Activated naive CD8-positive, alpha-beta T cell treated with anti-CD3 and anti-CD28 coated beads, Interleukin-2, amount 10 ng/mL, durations not matched to agents 7 days and 5 days (primary cell): ENCODE measurements around the gene MAP3K9. TPM values are rescaled to one million over a fixed set of nuclear protein-coding genes. Genes with fewer than 3 reads are reported as not detected.
"Not testable (repeated sequence)": the region's sequence is repeated elsewhere in the genome, so short reads cannot be mapped to it uniquely, and the experiment has no call there.

Experiments
- ATAC-seq: fragments of 150-1000 bp; cut with Tn5 transposase; one replicate; pipeline ENCODE4 v1.10.0; 2021; ENCODE audit warnings: low read depth, moderate library complexity
- POLR2A ChIA-PET: fragments of 350-600 bp; sonication (Branson Sonifier 250); formaldehyde crosslinking; loops from one replicate; lab custom pipeline; 2021; ENCODE audit warnings: antibody characterized with exemption; lab: Charles Lee
- DNase-seq: peaks from one replicate; pipeline ENCODE4 v3.0.0; 2021
- H3K27ac Mint-ChIP-seq: one replicate; pipeline ENCODE4 v1.8.0; 2022; ENCODE audit warnings: mild to moderate bottlenecking, mixed read lengths
- H3K27me3 Mint-ChIP-seq: one replicate; pipeline ENCODE4 v1.8.0; 2022; ENCODE audit warnings: mild to moderate bottlenecking, moderate library complexity, mixed read lengths
- H3K36me3 Mint-ChIP-seq: one replicate; pipeline ENCODE4 v1.8.0; 2021; ENCODE audit warnings: mild to moderate bottlenecking, mixed read lengths
- H3K4me1 Mint-ChIP-seq: one replicate; pipeline ENCODE4 v1.8.0; 2021; ENCODE audit warnings: mixed read lengths
- H3K4me3 Mint-ChIP-seq: one replicate; pipeline ENCODE4 v1.8.0; 2022; ENCODE audit warnings: mild to moderate bottlenecking, moderate library complexity, mixed read lengths
- H3K9me3 Mint-ChIP-seq: one replicate; pipeline ENCODE4 v1.8.0; 2021; ENCODE audit warnings: mixed read lengths
- total RNA-seq, 2 experiments: library from RNA; stranded (reverse); gene quantifications; one replicate each; pipeline ENCODE4 v1.2.3, GENCODE V29; 2021

Gene MAP3K9
- total RNA-seq, 2 experiments from 2014 or later: 8.2 to 8.9 TPM

- Mint-ChIP-seq H3K27me3 (no peaks in the 10 kb centered on the region), H3K4me1 (peaks cover 3% of the 10 kb centered on the region), H3K4me3 (no peak overlapping the region), H3K27ac (no peak overlapping the region), H3K36me3 (no peaks in the 10 kb centered on the region), H3K9me3 (no peaks in the 10 kb centered on the region)
- no peak for DNase-seq
- ATAC-seq: no peak
- POLR2A ChIA-PET: no interaction called here
Observed at GRCh38 chr14:70706177-70706576, 103.1 kb downstream of the MAP3K9 start.

- Mint-ChIP-seq H3K9me3 (no peaks in the 10 kb centered on the region), H3K36me3 (no peaks in the 10 kb centered on the region), H3K4me3 (no peak overlapping the region), H3K4me1 (peaks cover 3% of the 10 kb centered on the region), H3K27ac (no peak overlapping the region), H3K27me3 (no peaks in the 10 kb centered on the region)
- no peak for ATAC-seq
- POLR2A ChIA-PET: no interaction called here
- no peak for DNase-seq
Observed at GRCh38 chr14:70704960-70705359, 104.4 kb downstream of the MAP3K9 start.

GRCh38 chr14:70703621-70704168 is 105.6 kb downstream of the MAP3K9 start:
- H3K4me1 Mint-ChIP-seq, H3K36me3 Mint-ChIP-seq, H3K27ac Mint-ChIP-seq, H3K9me3 Mint-ChIP-seq, DNase-seq, POLR2A ChIA-PET, H3K4me3 Mint-ChIP-seq, H3K27me3 Mint-ChIP-seq, ATAC-seq: not testable (repeated sequence)

GRCh38 chr14:70702161-70702560 is 107.2 kb downstream of the MAP3K9 start:
- H3K27ac Mint-ChIP-seq: no peak overlapping the region
- POLR2A ChIA-PET: no interaction called here
- no peak overlapping the region for H3K4me3 Mint-ChIP-seq
- H3K36me3 Mint-ChIP-seq: no peaks in the 10 kb centered on the region
- DNase-seq: no peak
- H3K9me3 Mint-ChIP-seq: no peaks in the 10 kb centered on the region
- H3K4me1 Mint-ChIP-seq: peaks cover 1% of the 10 kb centered on the region
- H3K27me3 Mint-ChIP-seq: peaks cover 2% of the 10 kb centered on the region
- ATAC-seq: no peak

GRCh38 chr14:70701610-70702009 is 107.7 kb downstream of the MAP3K9 start:
- H3K27ac Mint-ChIP-seq: no peak overlapping the region
- no peaks in the 10 kb centered on the region for H3K36me3 Mint-ChIP-seq
- DNase-seq (no peak), ATAC-seq (no peak)
- H3K9me3 Mint-ChIP-seq: no peaks in the 10 kb centered on the region
- H3K4me1 Mint-ChIP-seq: no peaks in the 10 kb centered on the region
- H3K27me3 Mint-ChIP-seq: peaks cover 2% of the 10 kb centered on the region
- POLR2A ChIA-PET: interaction anchor here (0.5 kb wide), 1 partner anchor 297 kb away, joined by 3 read pairs; no protein-coding TSS in a partner anchor
- H3K4me3 Mint-ChIP-seq: no peak overlapping the region

GRCh38 chr14:70700955-70701585 is 108.2 kb downstream of the MAP3K9 start:
- Mint-ChIP-seq H3K9me3 (no peaks in the 10 kb centered on the region), H3K36me3 (no peaks in the 10 kb centered on the region), H3K27ac (no peak overlapping the region), H3K4me3 (no peak overlapping the region), H3K27me3 (peaks cover 3% of the 10 kb centered on the region), H3K4me1 (no peaks in the 10 kb centered on the region)
- DNase-seq (no peak), ATAC-seq (no peak)
- POLR2A ChIA-PET: no interaction called here

- POLR2A ChIA-PET: interaction anchor here (0.6 kb wide), 1 partner anchor 73 kb away, joined by 3 read pairs; no protein-coding TSS in a partner anchor
- Mint-ChIP-seq H3K4me3 (no peak overlapping the region), H3K4me1 (no peaks in the 10 kb centered on the region), H3K9me3 (no peaks in the 10 kb centered on the region), H3K27me3 (peaks cover 4% of the 10 kb centered on the region), H3K36me3 (no peaks in the 10 kb centered on the region), H3K27ac (no peak overlapping the region)
- DNase-seq (no peak), ATAC-seq (no peak)
Observed at GRCh38 chr14:70699646-70700045, 109.7 kb downstream of the MAP3K9 start.

GRCh38 chr14:70698288-70698687 is 111.0 kb downstream of the MAP3K9 start:
- POLR2A ChIA-PET: no interaction called here
- Mint-ChIP-seq H3K4me1 (no peaks in the 10 kb centered on the region), H3K27ac (no peak overlapping the region), H3K9me3 (no peaks in the 10 kb centered on the region), H3K27me3 (peaks cover 4% of the 10 kb centered on the region), H3K36me3 (no peaks in the 10 kb centered on the region), H3K4me3 (no peak overlapping the region)
- ATAC-seq (no peak), DNase-seq (no peak)

- POLR2A ChIA-PET: no interaction called here
- Mint-ChIP-seq H3K4me1 (no peaks in the 10 kb centered on the region), H3K4me3 (no peak overlapping the region), H3K9me3 (no peaks in the 10 kb centered on the region), H3K27me3 (peaks cover 4% of the 10 kb centered on the region), H3K27ac (no peak overlapping the region), H3K36me3 (no peaks in the 10 kb centered on the region)
- DNase-seq: no peak
- no peak for ATAC-seq
Observed at GRCh38 chr14:70697701-70698100, 111.6 kb downstream of the MAP3K9 start.

GRCh38 chr14:70696026-70696425 is 113.3 kb downstream of the MAP3K9 start:
- no peaks in the 10 kb centered on the region for H3K36me3 Mint-ChIP-seq
- DNase-seq: no peak
- POLR2A ChIA-PET: no interaction called here
- no peak overlapping the region for H3K27ac Mint-ChIP-seq
- ATAC-seq: no peak
- no peaks in the 10 kb centered on the region for H3K4me1 Mint-ChIP-seq
- no peak overlapping the region for H3K4me3 Mint-ChIP-seq
- peaks cover 4% of the 10 kb centered on the region for H3K27me3 Mint-ChIP-seq
- no peaks in the 10 kb centered on the region for H3K9me3 Mint-ChIP-seq

GRCh38 chr14:70692210-70692609 is 117.1 kb downstream of the MAP3K9 start:
- H3K27ac Mint-ChIP-seq: no peak overlapping the region
- H3K36me3 Mint-ChIP-seq: no peaks in the 10 kb centered on the region
- no peak overlapping the region for H3K4me3 Mint-ChIP-seq
- peaks cover 2% of the 10 kb centered on the region for H3K27me3 Mint-ChIP-seq
- no peak for ATAC-seq
- no peaks in the 10 kb centered on the region for H3K9me3 Mint-ChIP-seq
- POLR2A ChIA-PET: no interaction called here
- no peaks in the 10 kb centered on the region for H3K4me1 Mint-ChIP-seq
- no peak for DNase-seq

- no peaks in the 10 kb centered on the region for H3K4me1 Mint-ChIP-seq
- ATAC-seq: no peak
- no peaks in the 10 kb centered on the region for H3K36me3 Mint-ChIP-seq
- H3K27me3 Mint-ChIP-seq: no peaks in the 10 kb centered on the region
- DNase-seq: no peak
- H3K4me3 Mint-ChIP-seq: no peak overlapping the region
- POLR2A ChIA-PET: no interaction called here
- no peak overlapping the region for H3K27ac Mint-ChIP-seq
- H3K9me3 Mint-ChIP-seq: no peaks in the 10 kb centered on the region
Observed at GRCh38 chr14:70685474-70686197, 123.7 kb downstream of the MAP3K9 start.

GRCh38 chr14:70683983-70684382 is 125.3 kb downstream of the MAP3K9 start:
- Mint-ChIP-seq H3K4me3 (no peak overlapping the region), H3K9me3 (no peaks in the 10 kb centered on the region), H3K27me3 (no peaks in the 10 kb centered on the region), H3K4me1 (no peaks in the 10 kb centered on the region), H3K36me3 (no peaks in the 10 kb centered on the region), H3K27ac (no peak overlapping the region)
- DNase-seq (no peak), ATAC-seq (no peak)
- POLR2A ChIA-PET: no interaction called here

GRCh38 chr14:70680748-70681147 is 128.6 kb downstream of the MAP3K9 start:
- no peak overlapping the region for H3K4me3 Mint-ChIP-seq
- POLR2A ChIA-PET: no interaction called here
- no peaks in the 10 kb centered on the region for H3K4me1 Mint-ChIP-seq
- ATAC-seq (no peak), DNase-seq (no peak)
- H3K27ac Mint-ChIP-seq: no peak overlapping the region
- H3K9me3 Mint-ChIP-seq: no peaks in the 10 kb centered on the region
- H3K27me3 Mint-ChIP-seq: no peaks in the 10 kb centered on the region
- H3K36me3 Mint-ChIP-seq: peaks cover 1% of the 10 kb centered on the region
